Breast epithelium (tissue), 4 donors: ENCODE measurements around the gene BICD1. TPM values are rescaled to one million over a fixed set of nuclear protein-coding genes. Genes with fewer than 3 reads are reported as not detected.

Source experiments
- DNase-seq, 2 donors: peaks; one replicate each; pipeline ENCODE4 v3.0.0-alpha.2; 2019; ENCODE audit warnings: low spot score in 2 of 2
- H3K27ac ChIP-seq, 2 donors: fragments of 200-600 bp; sonication (generic) in 1 of 2; one replicate each; pipeline ENCODE4 v1.5.1; 2016 to 2019; ENCODE audit warnings: mild to moderate bottlenecking in 1 of 2
- H3K27me3 ChIP-seq, 2 donors: fragments of 200-600 bp; sonication (generic) in 1 of 2; one replicate each; pipeline versions ENCODE4 v1.5.1 to v1.6.0; 2017 to 2019; ENCODE audit warnings: control low read depth in 1 of 2, mild to moderate bottlenecking in 1 of 2
- H3K36me3 ChIP-seq: fragments of 200-600 bp; one replicate; pipeline ENCODE4 v1.5.1; 2019
- H3K4me1 ChIP-seq, 2 donors: fragments of 200-600 bp; sonication (generic); one replicate each; pipeline ENCODE4 v1.5.1; 2016 to 2019; ENCODE audit warnings: control low read depth in 1 of 2
- H3K4me3 ChIP-seq, 3 donors: fragments of 200-600 bp; sonication (generic); 1 replicate in 2 of 3; 2 replicates in 1 of 3; pipeline ENCODE4 v1.5.1; 2016 to 2019; ENCODE audit warnings: mild to moderate bottlenecking in 3 of 3, moderate library complexity in 2 of 3
- H3K9me3 ChIP-seq, 2 donors: fragments of 200-600 bp; sonication (generic) in 1 of 2; one replicate each; pipeline ENCODE4 v1.5.1; 2016 to 2019; ENCODE audit warnings: control low read depth in 1 of 2
- CTCF ChIP-seq, 3 donors: fragments of 450-650 bp; IDR thresholded peaks; one replicate each; pipeline ENCODE4 v1.5.1; 2016 to 2017; ENCODE audit warnings: antibody characterized with exemption in 3 of 3, mild to moderate bottlenecking in 3 of 3, moderate library complexity in 3 of 3
- POLR2A ChIP-seq: fragments of 450-650 bp; IDR thresholded peaks from one replicate; pipeline ENCODE4 v1.6.1; 2016; ENCODE audit warnings: antibody characterized with exemption, mild to moderate bottlenecking, moderate library complexity
- POLR2AphosphoS5 ChIP-seq, 3 donors: sonication (generic); formaldehyde crosslinking; IDR thresholded peaks; one replicate each; pipeline ENCODE4 v1.6.1; 2017; ENCODE audit warnings: antibody characterized with exemption in 3 of 3
- intact Hi-C: fragments of 100-400 bp; cut with DNase I; formaldehyde crosslinking; loops from one replicate; pipeline ENCODE4 v1.15.1; 2023; ENCODE audit warnings: low total_unique reads
- total RNA-seq, 3 donors: library from RNA; depleted of rRNA; stranded (reverse); fragments of >200 nt; gene quantifications; one replicate each; pipeline ENCODE4 v1.1.0, GENCODE V29; 2016

The BICD1 gene
- total RNA-seq = 10 to 100 TPM in 2 of 3 donors, 1 to 10 TPM in 1; 7.2 to 31.5 (median 18.4) TPM

GRCh38 chr12:32106517-32107358 is at the start of gene BICD1:
BICD1 (plus strand) TSS chr12:32106847; CDS start chr12:32107332, 485 bp downstream.
- no peaks in the 10 kb centered on the region for H3K27me3 ChIP-seq
- TF ChIP-seq POLR2AphosphoS5 (IDR thresholded peaks at IDR 0.05) (peak in 2 of 3 donors; percentile 72 to 73), CTCF (IDR thresholded peaks at IDR 0.05) (peak in 1 of 3 donors; percentile 17), POLR2A (peak; percentile 64)
- no peaks in the 10 kb centered on the region for H3K4me1 ChIP-seq
- peak; percentile 73 to 80 for DNase-seq
- no peaks in the 10 kb centered on the region for H3K36me3 ChIP-seq
- H3K9me3 ChIP-seq = no peaks in the 10 kb centered on the region
- intact Hi-C loops = no loop called here
- H3K4me3 ChIP-seq = peak within 1 kb of the TSS; percentile 80 to 99 (median 81)
- peak within 1 kb of the TSS; percentile 92 to 95 for H3K27ac ChIP-seq

GRCh38 chr12:32061033-32061432 is 45.6 kb upstream of the BICD1 start:
- no peak for DNase-seq
- no peak for TF ChIP-seq POLR2AphosphoS5 (IDR thresholded peaks at IDR 0.05)
- intact Hi-C loops = no loop called here

GRCh38 chr12:32062881-32063280 is 43.8 kb upstream of the BICD1 start:
- H3K4me3 ChIP-seq = no peak overlapping the region
- DNase-seq = no peak
- H3K9me3 ChIP-seq = no peaks in the 10 kb centered on the region
- no peaks in the 10 kb centered on the region for H3K4me1 ChIP-seq
- H3K27ac ChIP-seq = no peak overlapping the region
- H3K36me3 ChIP-seq = no peaks in the 10 kb centered on the region
- intact Hi-C loops = no loop called here
- no peaks in the 10 kb centered on the region for H3K27me3 ChIP-seq
- TF ChIP-seq POLR2A (no peak), CTCF (IDR thresholded peaks at IDR 0.05) (no peak), POLR2AphosphoS5 (IDR thresholded peaks at IDR 0.05) (no peak)

More at GRCh38 chr12:32061033-32061432, 45.6 kb upstream of the BICD1 start:
- Histone ChIP-seq H3K27me3 (no peaks in the 10 kb centered on the region), H3K27ac (no peak overlapping the region), H3K36me3 (no peaks in the 10 kb centered on the region), H3K4me1 (no peaks in the 10 kb centered on the region), H3K9me3 (no peaks in the 10 kb centered on the region), H3K4me3 (no peak overlapping the region)

GRCh38 chr12:32063796-32064195 is 42.9 kb upstream of the BICD1 start:
- H3K4me3 ChIP-seq = no peak overlapping the region
- no peaks in the 10 kb centered on the region for H3K4me1 ChIP-seq
- TF ChIP-seq CTCF (IDR thresholded peaks at IDR 0.05) = no peak
- TF ChIP-seq POLR2A = no peak
- no peak for TF ChIP-seq POLR2AphosphoS5 (IDR thresholded peaks at IDR 0.05)
- DNase-seq = no peak
- intact Hi-C loops = no loop called here
- H3K9me3 ChIP-seq = no peaks in the 10 kb centered on the region
- H3K27ac ChIP-seq = no peak overlapping the region
- H3K36me3 ChIP-seq = no peaks in the 10 kb centered on the region
- no peaks in the 10 kb centered on the region for H3K27me3 ChIP-seq

DNA sequence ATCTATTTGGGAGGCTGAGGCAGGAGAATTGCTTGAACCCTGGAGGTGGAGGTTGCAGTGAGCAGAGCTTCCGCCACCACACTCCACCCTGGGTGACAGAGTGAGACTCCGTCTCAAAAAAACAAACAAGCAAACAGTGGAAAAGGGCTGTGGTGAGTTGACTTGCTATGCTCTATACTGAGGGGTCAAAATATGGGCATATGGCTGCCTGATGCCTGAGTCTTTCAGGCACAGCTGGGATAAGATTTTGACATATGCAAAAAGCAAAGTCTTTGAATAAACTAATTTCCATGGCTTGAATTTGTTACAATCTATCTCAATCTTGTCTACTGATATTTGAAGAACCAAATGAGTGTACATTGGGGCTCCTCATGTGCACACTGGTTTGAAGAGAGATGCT is 40.4 kb upstream of the BICD1 start:
- intact Hi-C loops = no loop called here
- H3K36me3 ChIP-seq = no peaks in the 10 kb centered on the region
- DNase-seq = no peak
- no peak for TF ChIP-seq POLR2AphosphoS5 (IDR thresholded peaks at IDR 0.05)
- TF ChIP-seq POLR2A = no peak
- H3K4me3 ChIP-seq = no peak overlapping the region
- no peaks in the 10 kb centered on the region for H3K27me3 ChIP-seq
- H3K27ac ChIP-seq = no peak overlapping the region
- H3K4me1 ChIP-seq = no peaks in the 10 kb centered on the region
- no peaks in the 10 kb centered on the region for H3K9me3 ChIP-seq

GRCh38 chr12:32069071-32069470 is 37.6 kb upstream of the BICD1 start:
- DNase-seq = no peak
- intact Hi-C loops = no loop called here
- Histone ChIP-seq H3K27me3 (no peaks in the 10 kb centered on the region), H3K4me1 (no peaks in the 10 kb centered on the region), H3K27ac (no peak overlapping the region), H3K4me3 (no peak overlapping the region), H3K36me3 (no peaks in the 10 kb centered on the region), H3K9me3 (no peaks in the 10 kb centered on the region)
- TF ChIP-seq POLR2A (no peak), POLR2AphosphoS5 (IDR thresholded peaks at IDR 0.05) (no peak), CTCF (IDR thresholded peaks at IDR 0.05) (no peak)
